Measurements from ENCODE around the gene ABHD8. TPM values are rescaled to one million over a fixed set of nuclear protein-coding genes. Genes with fewer than 3 reads are reported as not detected.
"Not testable (repeated sequence)": the region's sequence is repeated elsewhere in the genome, so short reads cannot be mapped to it uniquely, and the experiment has no call there.

The ABHD8 gene
- total RNA-seq, 2 experiments from 2014 or later = 9.3 to 10.1 TPM

GRCh38 chr19:17295551-17295950 is 7.7 kb downstream of the ABHD8 start:
- CTCF ChIA-PET = interaction anchor here (1.1 to 2.5 kb wide), 2 partner anchors 12 to 29 kb away, joined by 3 to 9 read pairs; partner anchors contain the start of gene BABAM1
- H3K36me3 Mint-ChIP-seq (ENCODE audit: low read depth); H3K4me1 Mint-ChIP-seq; H3K27me3 Mint-ChIP-seq; H3K9me3 Mint-ChIP-seq; H3K27ac Mint-ChIP-seq; POLR2A ChIA-PET; DNase-seq; H3K4me3 Mint-ChIP-seq: not testable (repeated sequence)

GRCh38 chr19:17294051-17294891 is 9.0 kb downstream of the ABHD8 start:
- peak; percentile 51 for DNase-seq
- POLR2A ChIA-PET = interaction anchor here (0.6 kb wide), 1 partner anchor 43 kb away, joined by 3 read pairs; no protein-coding TSS in a partner anchor

GRCh38 chr19:17293605-17294004 is 9.6 kb downstream of the ABHD8 start:
- ChIA-PET CTCF (interaction anchor here (0.5 to 4.6 kb wide), 10 partner anchors 10 to 1126 kb away, joined by 3 to 23 read pairs (median 4); partner anchors contain the start of genes ANKLE1, BABAM1 and SSBP4), POLR2A (no interaction called here)

More at GRCh38 chr19:17294051-17294891, 9.0 kb downstream of the ABHD8 start:
- CTCF ChIA-PET = interaction anchor here (0.5 to 2.5 kb wide), 5 partner anchors 9 to 287 kb away, joined by 3 to 9 read pairs (median 3); partner anchors contain the start of genes ABHD8 and BABAM1
- peaks cover 3% of the 10 kb centered on the region for H3K27me3 Mint-ChIP-seq
- no peak overlapping the region for H3K27ac Mint-ChIP-seq
- H3K4me1 Mint-ChIP-seq = peaks cover 11% of the 10 kb centered on the region
- H3K36me3 Mint-ChIP-seq (ENCODE audit: low read depth) = peaks cover 9% of the 10 kb centered on the region
- no peak overlapping the region for H3K4me3 Mint-ChIP-seq
- no peaks in the 10 kb centered on the region for H3K9me3 Mint-ChIP-seq

GRCh38 chr19:17292301-17293074 is 10.7 kb downstream of the ABHD8 start:
- H3K4me3 Mint-ChIP-seq = peak overlapping the region; percentile 83
- H3K36me3 Mint-ChIP-seq (ENCODE audit: low read depth) = no peaks in the 10 kb centered on the region
- H3K27ac Mint-ChIP-seq = peak overlapping the region; percentile 85
- peaks cover 3% of the 10 kb centered on the region for H3K27me3 Mint-ChIP-seq
- ChIA-PET POLR2A (interaction anchor here (0.9 kb wide), 1 partner anchor 113 kb away, joined by 3 read pairs; no protein-coding TSS in a partner anchor), CTCF (interaction anchor here (0.7 to 4.6 kb wide), 12 partner anchors 9 to 1127 kb away, joined by 3 to 23 read pairs (median 4); partner anchors contain the start of genes ABHD8, ANKLE1, MRPL34 and SSBP4)
- DNase-seq = peak; percentile 85
- no peaks in the 10 kb centered on the region for H3K9me3 Mint-ChIP-seq
- peaks cover 11% of the 10 kb centered on the region for H3K4me1 Mint-ChIP-seq

More at GRCh38 chr19:17293605-17294004, 9.6 kb downstream of the ABHD8 start:
- H3K4me3 Mint-ChIP-seq = no peak overlapping the region
- H3K27me3 Mint-ChIP-seq = peaks cover 3% of the 10 kb centered on the region
- H3K27ac Mint-ChIP-seq = no peak overlapping the region
- H3K36me3 Mint-ChIP-seq (ENCODE audit: low read depth) = peaks cover 5% of the 10 kb centered on the region
- DNase-seq = no peak
- H3K4me1 Mint-ChIP-seq = peaks cover 11% of the 10 kb centered on the region
- no peaks in the 10 kb centered on the region for H3K9me3 Mint-ChIP-seq

- DNase-seq = peak; percentile 30
- CTCF ChIA-PET = interaction anchor here (4.6 kb wide), 1 partner anchor 8 kb away, joined by 23 read pairs; the partner anchor contains the start of gene ANKLE1
- POLR2A ChIA-PET = no interaction called here
- Mint-ChIP-seq H3K27ac (no peak overlapping the region), H3K36me3 (ENCODE audit: low read depth) (no peaks in the 10 kb centered on the region), H3K27me3 (peaks cover 3% of the 10 kb centered on the region), H3K4me1 (peaks cover 11% of the 10 kb centered on the region), H3K9me3 (no peaks in the 10 kb centered on the region), H3K4me3 (no peak overlapping the region)
Measured at GRCh38 chr19:17289489-17289888, 13.7 kb downstream of the ABHD8 start.

- peaks cover 5% of the 10 kb centered on the region for H3K27me3 Mint-ChIP-seq
- no peak overlapping the region for H3K27ac Mint-ChIP-seq
- CTCF ChIA-PET = interaction anchor here (0.7 to 1.6 kb wide), 3 partner anchors 9 to 30 kb away, joined by 3 to 6 read pairs (median 3); no protein-coding TSS in a partner anchor
- H3K4me3 Mint-ChIP-seq = no peak overlapping the region
- H3K4me1 Mint-ChIP-seq = peaks cover 11% of the 10 kb centered on the region
- no peaks in the 10 kb centered on the region for H3K36me3 Mint-ChIP-seq (ENCODE audit: low read depth)
- POLR2A ChIA-PET = no interaction called here
- H3K9me3 Mint-ChIP-seq = no peaks in the 10 kb centered on the region
- DNase-seq = no peak
Measured at GRCh38 chr19:17286752-17287151, 16.5 kb downstream of the ABHD8 start.

GRCh38 chr19:17286263-17286662 is 17.0 kb downstream of the ABHD8 start:
- ChIA-PET POLR2A (no interaction called here), CTCF (interaction anchor here (0.7 to 1.1 kb wide), 2 partner anchors 10 to 20 kb away, joined by 3 to 6 read pairs; no protein-coding TSS in a partner anchor)
- Mint-ChIP-seq H3K27me3 (peaks cover 5% of the 10 kb centered on the region), H3K4me1 (peaks cover 14% of the 10 kb centered on the region), H3K9me3 (no peaks in the 10 kb centered on the region), H3K27ac (no peak overlapping the region), H3K36me3 (ENCODE audit: low read depth) (no peaks in the 10 kb centered on the region), H3K4me3 (no peak overlapping the region)
- DNase-seq = no peak

- no peak for DNase-seq
- CTCF ChIA-PET = interaction anchor here (0.5 to 1.1 kb wide), 3 partner anchors 20 to 100 kb away, joined by 3 to 6 read pairs (median 3); no protein-coding TSS in a partner anchor
- H3K27me3 Mint-ChIP-seq = peaks cover 5% of the 10 kb centered on the region
Measured at GRCh38 chr19:17285415-17286135, 17.6 kb downstream of the ABHD8 start.

GRCh38 chr19:17283504-17283996 is 19.7 kb downstream of the ABHD8 start:
- no peak overlapping the region for H3K27ac Mint-ChIP-seq
- H3K36me3 Mint-ChIP-seq (ENCODE audit: low read depth) = no peaks in the 10 kb centered on the region
- DNase-seq = no peak
- H3K27me3 Mint-ChIP-seq = peaks cover 2% of the 10 kb centered on the region
- H3K9me3 Mint-ChIP-seq = no peaks in the 10 kb centered on the region
- no peak overlapping the region for H3K4me3 Mint-ChIP-seq
- H3K4me1 Mint-ChIP-seq = peaks cover 13% of the 10 kb centered on the region
- POLR2A ChIA-PET = no interaction called here
- CTCF ChIA-PET = interaction anchor here (0.6 to 3.8 kb wide), 12 partner anchors 9 to 210 kb away, joined by 3 to 12 read pairs (median 5); partner anchors contain the start of genes BABAM1, DDA1 and USHBP1

More at GRCh38 chr19:17285415-17286135, 17.6 kb downstream of the ABHD8 start:
- no peaks in the 10 kb centered on the region for H3K9me3 Mint-ChIP-seq
- no peaks in the 10 kb centered on the region for H3K36me3 Mint-ChIP-seq (ENCODE audit: low read depth)
- POLR2A ChIA-PET = no interaction called here
- H3K4me3 Mint-ChIP-seq = no peak overlapping the region
- no peak overlapping the region for H3K27ac Mint-ChIP-seq
- peaks cover 15% of the 10 kb centered on the region for H3K4me1 Mint-ChIP-seq

GRCh38 chr19:17282488-17283125 is 20.6 kb downstream of the ABHD8 start:
- Mint-ChIP-seq H3K27ac (no peak overlapping the region), H3K27me3 (peaks cover 2% of the 10 kb centered on the region), H3K9me3 (no peaks in the 10 kb centered on the region), H3K4me3 (peak overlapping the region; percentile 72), H3K4me1 (peaks cover 13% of the 10 kb centered on the region), H3K36me3 (ENCODE audit: low read depth) (peaks cover under 1% of the 10 kb centered on the region)
- ChIA-PET CTCF (interaction anchor here (0.6 to 3.8 kb wide), 16 partner anchors 9 to 622 kb away, joined by 3 to 23 read pairs (median 5); partner anchors contain the start of genes ABHD8, BABAM1, DDA1 and TMEM38A), POLR2A (no interaction called here)
- peak; percentile 79 for DNase-seq
